Activated T-helper 17 cell treated with anti-CD3 and anti-CD28 coated beads, Interleukin-2, amount 50 U/mL, for 72 hours (primary cell): Measurements from ENCODE around the gene ADPRM. TPM values are rescaled to one million over a fixed set of nuclear protein-coding genes. Genes with fewer than 3 reads are reported as not detected.

Source experiments
- ATAC-seq: fragments of 150-1000 bp; cut with Tn5 transposase; replicated peaks from 2 replicates; pipeline ENCODE4 v1.10.0; 2021; ENCODE audit warnings: mild to moderate bottlenecking, moderate library complexity
- H3K27ac Mint-ChIP-seq: one replicate; pipeline ENCODE4 v1.8.0; 2022; ENCODE audit warnings: mixed read lengths
- H3K27me3 Mint-ChIP-seq: one replicate; pipeline ENCODE4 v1.8.0; 2022; ENCODE audit warnings: mixed read lengths
- H3K36me3 Mint-ChIP-seq: one replicate; pipeline ENCODE4 v1.8.0; 2022; ENCODE audit warnings: low read depth, mild to moderate bottlenecking, mixed read lengths
- H3K4me1 Mint-ChIP-seq: one replicate; pipeline ENCODE4 v1.8.0; 2022; ENCODE audit warnings: mixed read lengths
- H3K4me3 Mint-ChIP-seq: one replicate; pipeline ENCODE4 v1.8.0; 2022; ENCODE audit warnings: mild to moderate bottlenecking, mixed read lengths
- H3K9me3 Mint-ChIP-seq: one replicate; pipeline ENCODE4 v1.8.0; 2022; ENCODE audit warnings: mixed read lengths
- total RNA-seq, 2 donors: library from RNA; stranded (reverse); gene quantifications; one replicate each; pipeline ENCODE4 v1.2.3, GENCODE V29; 2022

The ADPRM gene
- total RNA-seq, 2 donors from 2014 or later, result 10.9 to 11.4 TPM

DNA sequence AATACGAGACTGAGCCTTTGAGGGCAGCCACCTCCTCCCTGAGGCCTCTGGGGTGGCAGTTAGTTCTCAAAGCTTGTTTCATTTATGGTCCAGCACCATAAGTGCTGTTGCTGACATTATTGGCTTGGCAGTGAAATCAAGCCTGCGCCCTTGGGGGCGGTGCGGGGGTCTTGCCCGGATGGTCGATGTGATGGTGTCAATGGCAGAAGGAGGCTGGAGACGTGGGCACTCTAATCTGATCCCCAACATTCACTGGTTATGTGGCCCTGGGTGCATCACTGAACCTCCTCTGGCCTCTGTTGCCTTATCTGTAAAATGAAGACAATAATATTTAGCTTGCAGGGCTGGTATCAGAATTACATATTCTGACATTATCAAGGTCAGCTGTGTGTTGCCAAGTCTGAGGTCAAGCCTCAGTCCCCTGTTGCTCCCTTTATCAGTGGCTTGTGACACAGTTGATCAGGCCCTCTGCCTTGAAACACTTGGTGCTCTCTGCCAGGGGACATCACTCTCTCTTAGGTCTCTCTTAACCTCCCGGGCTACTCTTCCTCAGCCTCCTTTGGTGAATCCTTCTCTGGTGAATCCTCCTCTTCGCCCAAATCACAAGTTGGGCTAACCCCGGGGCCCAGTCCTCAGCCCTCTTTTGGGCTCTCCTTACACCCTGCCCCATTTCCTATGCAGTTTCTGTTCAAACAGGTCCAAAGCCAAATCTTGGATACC is 44.2 kb downstream of the ADPRM start:
- no peak overlapping the region for H3K27ac Mint-ChIP-seq
- H3K9me3 Mint-ChIP-seq, result no peaks in the 10 kb centered on the region
- H3K4me3 Mint-ChIP-seq, result no peak overlapping the region
- H3K4me1 Mint-ChIP-seq, result peaks cover 10% of the 10 kb centered on the region
- ATAC-seq, result no peak
- H3K36me3 Mint-ChIP-seq, result no peaks in the 10 kb centered on the region
- peaks cover 5% of the 10 kb centered on the region for H3K27me3 Mint-ChIP-seq

- Mint-ChIP-seq H3K4me1 (peaks cover 6% of the 10 kb centered on the region), H3K36me3 (no peaks in the 10 kb centered on the region), H3K27ac (no peak overlapping the region), H3K4me3 (no peak overlapping the region), H3K9me3 (no peaks in the 10 kb centered on the region), H3K27me3 (peaks cover 5% of the 10 kb centered on the region)
- ATAC-seq, result no peak
These were observed 45.0 kb downstream of the ADPRM start for GRCh38 chr17:10742431-10742830.

GRCh38 chr17:10743316-10744009 is 46.1 kb downstream of the ADPRM start:
- Mint-ChIP-seq H3K9me3 (no peaks in the 10 kb centered on the region), H3K27ac (no peak overlapping the region), H3K36me3 (no peaks in the 10 kb centered on the region), H3K4me3 (no peak overlapping the region), H3K27me3 (peaks cover 5% of the 10 kb centered on the region), H3K4me1 (peaks cover 6% of the 10 kb centered on the region)
- ATAC-seq, result no peak

DNA sequence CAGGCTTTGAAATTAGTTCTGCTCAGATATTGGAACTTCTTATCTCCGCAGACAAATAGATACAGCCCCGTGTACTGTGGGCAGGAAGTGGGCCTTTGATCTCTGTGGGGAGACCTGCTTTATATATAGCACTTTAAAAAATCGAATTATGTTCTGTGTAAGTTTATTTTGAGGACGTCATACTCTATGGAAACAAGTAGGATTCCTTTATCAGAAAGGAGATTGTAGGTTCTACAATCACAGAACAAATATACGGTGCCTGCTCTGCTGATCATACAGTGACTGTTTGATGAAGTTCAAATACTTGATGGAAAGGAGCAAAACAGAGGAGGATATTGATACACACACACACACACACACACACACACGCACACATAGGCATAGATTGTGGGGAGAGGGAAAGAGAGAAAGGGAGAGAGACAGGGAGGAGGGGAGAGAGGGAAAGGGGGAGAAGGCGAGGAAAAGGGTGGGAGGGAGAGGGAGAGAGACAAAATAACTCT is 47.2 kb downstream of the ADPRM start:
- Mint-ChIP-seq H3K27me3 (peaks cover 2% of the 10 kb centered on the region), H3K9me3 (no peaks in the 10 kb centered on the region), H3K4me3 (no peak overlapping the region), H3K27ac (no peak overlapping the region), H3K36me3 (no peaks in the 10 kb centered on the region), H3K4me1 (peaks cover 6% of the 10 kb centered on the region)
- ATAC-seq, result no peak

- Mint-ChIP-seq H3K36me3 (no peaks in the 10 kb centered on the region), H3K27me3 (no peaks in the 10 kb centered on the region), H3K4me1 (peaks cover 6% of the 10 kb centered on the region), H3K4me3 (no peak overlapping the region), H3K27ac (no peak overlapping the region), H3K9me3 (no peaks in the 10 kb centered on the region)
- no peak for ATAC-seq
These were observed 47.8 kb downstream of the ADPRM start for GRCh38 chr17:10745231-10745630.

GRCh38 chr17:10748531-10749181 is 51.3 kb downstream of the ADPRM start:
- H3K27ac Mint-ChIP-seq, result no peak overlapping the region
- no peaks in the 10 kb centered on the region for H3K36me3 Mint-ChIP-seq
- no peak for ATAC-seq
- no peaks in the 10 kb centered on the region for H3K9me3 Mint-ChIP-seq
- no peak overlapping the region for H3K4me3 Mint-ChIP-seq
- H3K27me3 Mint-ChIP-seq, result no peaks in the 10 kb centered on the region
- H3K4me1 Mint-ChIP-seq, result peaks cover 6% of the 10 kb centered on the region

DNA sequence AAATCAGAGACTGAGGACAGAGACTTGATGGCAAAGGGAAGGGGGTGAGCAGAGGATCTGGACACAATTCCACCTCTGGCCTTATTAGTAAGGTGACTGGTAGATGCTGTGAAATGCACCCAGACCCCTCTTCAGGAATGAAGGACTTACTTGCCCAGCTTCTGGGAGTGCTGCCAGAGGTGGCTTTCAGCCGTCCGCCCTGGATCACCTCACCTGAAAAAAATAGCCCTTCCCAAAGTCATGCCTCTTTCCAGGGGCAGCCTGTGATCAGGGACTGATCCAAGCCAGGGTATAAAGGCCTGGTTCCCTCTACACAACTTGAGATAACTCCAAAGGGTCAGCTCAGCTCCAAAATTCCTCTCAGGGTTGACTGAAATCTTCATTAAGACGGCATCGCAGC is 52.8 kb downstream of the ADPRM start:
- no peak overlapping the region for H3K4me3 Mint-ChIP-seq
- no peaks in the 10 kb centered on the region for H3K27me3 Mint-ChIP-seq
- H3K36me3 Mint-ChIP-seq, result no peaks in the 10 kb centered on the region
- H3K27ac Mint-ChIP-seq, result no peak overlapping the region
- no peaks in the 10 kb centered on the region for H3K4me1 Mint-ChIP-seq
- no peak for ATAC-seq
- H3K9me3 Mint-ChIP-seq, result no peaks in the 10 kb centered on the region

- no peak for ATAC-seq
- H3K4me3 Mint-ChIP-seq, result no peak overlapping the region
- no peaks in the 10 kb centered on the region for H3K27me3 Mint-ChIP-seq
- no peaks in the 10 kb centered on the region for H3K9me3 Mint-ChIP-seq
- no peak overlapping the region for H3K27ac Mint-ChIP-seq
- H3K4me1 Mint-ChIP-seq, result no peaks in the 10 kb centered on the region
- no peaks in the 10 kb centered on the region for H3K36me3 Mint-ChIP-seq
These were observed 54.2 kb downstream of the ADPRM start for GRCh38 chr17:10751563-10751962.

GRCh38 chr17:10752696-10753095 is 55.3 kb downstream of the ADPRM start:
- no peak overlapping the region for H3K27ac Mint-ChIP-seq
- no peaks in the 10 kb centered on the region for H3K4me1 Mint-ChIP-seq
- no peaks in the 10 kb centered on the region for H3K36me3 Mint-ChIP-seq
- H3K9me3 Mint-ChIP-seq, result no peaks in the 10 kb centered on the region
- ATAC-seq, result no peak
- H3K4me3 Mint-ChIP-seq, result no peak overlapping the region
- H3K27me3 Mint-ChIP-seq, result no peaks in the 10 kb centered on the region

- no peaks in the 10 kb centered on the region for H3K27me3 Mint-ChIP-seq
- no peaks in the 10 kb centered on the region for H3K9me3 Mint-ChIP-seq
- no peaks in the 10 kb centered on the region for H3K36me3 Mint-ChIP-seq
- H3K27ac Mint-ChIP-seq, result no peak overlapping the region
- H3K4me1 Mint-ChIP-seq, result no peaks in the 10 kb centered on the region
- no peak overlapping the region for H3K4me3 Mint-ChIP-seq
- peak; percentile 37 for ATAC-seq
These were observed 56.7 kb downstream of the ADPRM start for GRCh38 chr17:10754109-10754508.

DNA sequence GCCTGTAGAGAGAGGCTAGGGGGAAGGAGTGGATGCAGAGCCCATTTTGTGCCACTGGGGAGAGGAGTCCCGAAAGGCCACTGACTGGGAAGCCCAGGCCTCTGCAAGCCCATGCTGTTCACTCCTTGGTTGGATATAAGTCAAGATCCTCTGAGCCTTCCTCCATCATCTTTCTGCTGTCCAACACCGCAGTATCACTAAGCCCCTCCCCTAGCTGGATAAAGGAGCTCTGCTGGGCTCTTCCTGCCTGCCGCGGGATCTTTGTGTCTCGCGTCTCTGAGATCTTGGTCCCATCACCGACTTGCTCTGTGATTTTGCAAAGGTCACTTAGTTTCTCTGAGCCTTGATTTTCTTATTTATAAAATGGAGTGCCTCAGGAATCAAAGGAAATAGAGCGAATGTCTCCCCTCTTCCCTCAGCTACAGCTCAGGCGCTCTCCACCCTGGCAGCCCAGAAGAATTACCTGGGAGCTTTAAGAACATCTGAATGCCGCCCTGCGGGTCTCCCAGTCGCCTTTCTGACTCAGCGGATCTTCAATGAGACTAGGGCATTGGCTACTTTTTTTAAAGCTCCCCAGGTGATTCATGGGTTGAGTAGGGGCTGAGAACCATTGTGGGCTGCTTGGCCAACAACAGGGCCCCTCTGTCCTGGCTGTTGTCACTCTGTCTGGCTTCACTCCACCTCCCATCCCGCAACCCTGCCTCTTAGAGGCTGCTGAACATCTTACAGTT is 57.6 kb downstream of the ADPRM start:
- Mint-ChIP-seq H3K9me3 (no peaks in the 10 kb centered on the region), H3K27me3 (no peaks in the 10 kb centered on the region), H3K4me3 (no peak overlapping the region), H3K27ac (peak overlapping the region; percentile 4), H3K36me3 (no peaks in the 10 kb centered on the region), H3K4me1 (no peaks in the 10 kb centered on the region)
- ATAC-seq, result no peak

DNA sequence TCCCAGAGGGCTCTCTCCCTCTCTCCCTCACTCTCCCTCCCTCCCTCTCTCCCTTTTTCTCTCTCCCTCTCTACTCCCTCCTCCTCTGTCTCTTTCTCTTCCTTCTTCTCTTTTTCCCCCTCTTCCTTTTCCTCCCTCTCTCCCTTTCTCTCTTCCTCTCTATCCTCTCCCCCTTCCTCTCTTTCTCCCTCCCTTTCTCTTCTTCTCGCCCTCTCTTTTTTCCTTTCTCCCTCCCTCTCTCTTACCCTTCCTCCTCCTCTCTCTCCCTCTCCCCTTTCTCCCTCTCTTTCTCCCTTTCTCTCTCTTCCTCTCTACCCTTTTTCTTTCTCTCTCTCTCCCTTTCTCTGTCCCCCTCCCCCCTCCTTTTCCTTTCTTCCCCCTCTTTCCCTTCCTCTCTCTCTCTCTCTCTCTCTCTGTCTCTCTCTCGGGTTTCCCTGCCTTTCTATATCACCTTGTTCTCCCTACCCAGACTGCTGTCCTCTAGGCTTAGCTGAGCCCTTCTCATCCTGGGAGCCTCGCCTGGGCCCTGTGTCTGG is 58.3 kb downstream of the ADPRM start:
- H3K4me1 Mint-ChIP-seq, result no peaks in the 10 kb centered on the region
- H3K4me3 Mint-ChIP-seq, result no peak overlapping the region
- peak overlapping the region; percentile 4 for H3K27ac Mint-ChIP-seq
- no peaks in the 10 kb centered on the region for H3K36me3 Mint-ChIP-seq
- H3K9me3 Mint-ChIP-seq, result no peaks in the 10 kb centered on the region
- no peaks in the 10 kb centered on the region for H3K27me3 Mint-ChIP-seq
- ATAC-seq, result no peak

DNA sequence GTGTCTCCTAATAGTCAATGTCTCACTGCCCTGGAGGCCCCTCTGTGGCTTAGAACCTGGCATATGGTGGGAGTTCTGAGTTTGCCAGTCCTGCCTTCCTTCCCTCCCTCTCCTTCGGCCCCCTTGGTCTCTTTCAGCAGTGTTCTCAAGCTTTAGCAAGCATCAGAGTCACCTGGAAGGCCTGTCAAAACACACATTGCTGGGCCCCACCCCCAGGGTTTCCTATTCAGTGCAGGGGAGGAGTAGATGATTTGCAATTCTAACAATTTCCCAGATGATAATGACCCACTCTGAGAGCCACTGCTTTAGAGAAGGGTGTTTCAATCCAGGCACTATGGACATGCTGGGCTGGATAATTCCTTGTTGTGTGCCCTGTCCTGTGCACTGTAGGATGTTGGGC is 58.8 kb downstream of the ADPRM start:
- no peaks in the 10 kb centered on the region for H3K4me1 Mint-ChIP-seq
- peak overlapping the region; percentile 4 for H3K27ac Mint-ChIP-seq
- no peaks in the 10 kb centered on the region for H3K27me3 Mint-ChIP-seq
- H3K36me3 Mint-ChIP-seq, result no peaks in the 10 kb centered on the region
- no peak for ATAC-seq
- no peaks in the 10 kb centered on the region for H3K9me3 Mint-ChIP-seq
- H3K4me3 Mint-ChIP-seq, result no peak overlapping the region

GRCh38 chr17:10756619-10757018 is 59.2 kb downstream of the ADPRM start:
- H3K36me3 Mint-ChIP-seq, result no peaks in the 10 kb centered on the region
- no peak overlapping the region for H3K27ac Mint-ChIP-seq
- no peaks in the 10 kb centered on the region for H3K4me1 Mint-ChIP-seq
- no peaks in the 10 kb centered on the region for H3K9me3 Mint-ChIP-seq
- no peak overlapping the region for H3K4me3 Mint-ChIP-seq
- no peak for ATAC-seq
- no peaks in the 10 kb centered on the region for H3K27me3 Mint-ChIP-seq
